WTC11 (cell line): ENCODE data around the gene PDZD7. TPM values are rescaled to one million over a fixed set of nuclear protein-coding genes. Genes with fewer than 3 reads are reported as not detected.

Source experiments
- ATAC-seq: fragments of 200-7000 bp; cut with Tn5 transposase; 2 replicates; pipeline ENCODE4 v1.10.0; 2021; ENCODE audit warnings: mild to moderate bottlenecking, moderate library complexity
- CTCF ChIA-PET: fragments of 300-600 bp; sonication (Branson Sonifier 250); formaldehyde crosslinking; loops from one replicate; lab custom pipeline; 2021; ENCODE audit warnings: antibody characterized with exemption; lab: Charles Lee
- POLR2A ChIA-PET: fragments of 350-600 bp; sonication (Branson Sonifier 250); formaldehyde crosslinking; loops from one replicate; lab custom pipeline; 2021; ENCODE audit warnings: antibody characterized with exemption; lab: Charles Lee
- DNase-seq: peaks from one replicate; pipeline ENCODE4 v3.0.0; 2021; ENCODE audit warnings: low spot score
- H3K27ac Mint-ChIP-seq: 2 replicates; pipeline ENCODE4 v1.8.0; 2021; ENCODE audit warnings: mixed read lengths
- H3K27me3 Mint-ChIP-seq: 2 replicates; pipeline ENCODE4 v1.8.0; 2021; ENCODE audit warnings: low read depth, mild to moderate bottlenecking, moderate library complexity, mixed read lengths
- H3K36me3 Mint-ChIP-seq: 2 replicates; pipeline ENCODE4 v1.8.0; 2021; ENCODE audit warnings: mixed read lengths
- H3K4me1 Mint-ChIP-seq: 2 replicates; pipeline ENCODE4 v1.8.0; 2022; ENCODE audit warnings: mixed read lengths
- H3K4me3 Mint-ChIP-seq: 2 replicates; pipeline ENCODE4 v1.8.0; 2021; ENCODE audit warnings: mild to moderate bottlenecking, moderate library complexity, mixed read lengths
- H3K9me3 Mint-ChIP-seq: 2 replicates; pipeline ENCODE4 v1.8.0; 2021; ENCODE audit warnings: mixed read lengths
- CREB1 ChIP-seq: sonication (generic); formaldehyde crosslinking; IDR thresholded peaks from 2 replicates; pipeline ENCODE4 v1.8.0; 2023; ENCODE audit warnings: mild to moderate bottlenecking, missing genetic modification reagents
- ELF4 ChIP-seq: sonication (generic); formaldehyde crosslinking; IDR thresholded peaks from 2 replicates; pipeline ENCODE4 v1.8.1; 2022; ENCODE audit warnings: low read depth, mild to moderate bottlenecking, moderate library complexity, missing genetic modification reagents
- IRF2 ChIP-seq: sonication (generic); formaldehyde crosslinking; IDR thresholded peaks from 2 replicates; pipeline ENCODE4 v1.8.0; 2022; ENCODE audit warnings: low read depth, missing genetic modification reagents, borderline replicate concordance
- MAX ChIP-seq: sonication (generic); formaldehyde crosslinking; IDR thresholded peaks from 2 replicates; pipeline ENCODE4 v1.8.0; 2022; ENCODE audit warnings: mild to moderate bottlenecking, missing genetic modification reagents
- NFYB ChIP-seq: sonication (generic); formaldehyde crosslinking; conservative IDR thresholded peaks from 2 replicates; pipeline ENCODE4 v1.8.0; 2022; ENCODE audit warnings: low read depth, missing genetic modification reagents
- NR2C2 ChIP-seq: sonication (generic); formaldehyde crosslinking; IDR thresholded peaks from 2 replicates; pipeline ENCODE4 v1.8.0; 2022; ENCODE audit warnings: mild to moderate bottlenecking, missing genetic modification reagents
- PREB ChIP-seq: sonication (generic); formaldehyde crosslinking; IDR thresholded peaks from 2 replicates; pipeline ENCODE4 v1.8.1; 2022; ENCODE audit warnings: mild to moderate bottlenecking, missing genetic modification reagents, moderate library complexity, borderline replicate concordance
- SOX15 ChIP-seq: fragments of 250-450 bp; sonication (Bioruptor Pico); IDR thresholded peaks from 2 replicates; pipeline ENCODE4 v1.9.0; 2021; ENCODE audit warnings: mild to moderate bottlenecking
- ZBTB21 ChIP-seq: sonication (generic); formaldehyde crosslinking; IDR thresholded peaks from 2 replicates; pipeline ENCODE4 v1.8.1; 2023; ENCODE audit warnings: mild to moderate bottlenecking, missing genetic modification reagents, borderline replicate concordance
- ZBTB43 ChIP-seq: sonication (generic); formaldehyde crosslinking; IDR thresholded peaks from 2 replicates; pipeline ENCODE4 v1.8.1; 2023; ENCODE audit warnings: mild to moderate bottlenecking, missing genetic modification reagents
- ZNF281 ChIP-seq: sonication (generic); formaldehyde crosslinking; IDR thresholded peaks from 2 replicates; pipeline ENCODE4 v1.8.0; 2023; ENCODE audit warnings: mild to moderate bottlenecking, missing genetic modification reagents
- ZNF317 ChIP-seq: sonication (generic); formaldehyde crosslinking; IDR thresholded peaks from 2 replicates; pipeline ENCODE4 v1.8.1; 2023; ENCODE audit warnings: low read depth, mild to moderate bottlenecking, moderate library complexity, missing genetic modification reagents, borderline replicate concordance
- ZNF423 ChIP-seq: fragments of 250-450 bp; sonication (Bioruptor Pico); IDR thresholded peaks from 2 replicates; pipeline ENCODE4 v2.1.2; 2022; ENCODE audit warnings: mild to moderate bottlenecking, moderate library complexity
- ZNF425 ChIP-seq: fragments of 250-450 bp; sonication (Bioruptor Pico); conservative IDR thresholded peaks from 2 replicates; pipeline ENCODE4 v1.9.0; 2021; ENCODE audit warnings: mild to moderate bottlenecking
- total RNA-seq: library from RNA; stranded (reverse); gene quantifications from 3 replicates; pipeline ENCODE4 v1.2.3, GENCODE V29; 2021
- TF ChIP-seq, protein P1 (sequence below): fragments of 250-450 bp; sonication (Bioruptor Pico); IDR thresholded peaks from 2 replicates; pipeline ENCODE4 v1.9.0; 2021; ENCODE audit warnings: mild to moderate bottlenecking
- TF ChIP-seq, protein P2 (sequence below): sonication (generic); formaldehyde crosslinking; IDR thresholded peaks from 2 replicates; pipeline ENCODE4 v1.8.1; 2022; ENCODE audit warnings: low read depth, missing genetic modification reagents, borderline replicate concordance
- TF ChIP-seq, protein P3 (sequence below): sonication (generic); formaldehyde crosslinking; IDR thresholded peaks from 2 replicates; pipeline ENCODE4 v1.8.0; 2022; ENCODE audit warnings: missing genetic modification reagents

PDZD7 gene
- total RNA-seq, 1 experiment from 2014 or later: 2.6 TPM

DNA sequence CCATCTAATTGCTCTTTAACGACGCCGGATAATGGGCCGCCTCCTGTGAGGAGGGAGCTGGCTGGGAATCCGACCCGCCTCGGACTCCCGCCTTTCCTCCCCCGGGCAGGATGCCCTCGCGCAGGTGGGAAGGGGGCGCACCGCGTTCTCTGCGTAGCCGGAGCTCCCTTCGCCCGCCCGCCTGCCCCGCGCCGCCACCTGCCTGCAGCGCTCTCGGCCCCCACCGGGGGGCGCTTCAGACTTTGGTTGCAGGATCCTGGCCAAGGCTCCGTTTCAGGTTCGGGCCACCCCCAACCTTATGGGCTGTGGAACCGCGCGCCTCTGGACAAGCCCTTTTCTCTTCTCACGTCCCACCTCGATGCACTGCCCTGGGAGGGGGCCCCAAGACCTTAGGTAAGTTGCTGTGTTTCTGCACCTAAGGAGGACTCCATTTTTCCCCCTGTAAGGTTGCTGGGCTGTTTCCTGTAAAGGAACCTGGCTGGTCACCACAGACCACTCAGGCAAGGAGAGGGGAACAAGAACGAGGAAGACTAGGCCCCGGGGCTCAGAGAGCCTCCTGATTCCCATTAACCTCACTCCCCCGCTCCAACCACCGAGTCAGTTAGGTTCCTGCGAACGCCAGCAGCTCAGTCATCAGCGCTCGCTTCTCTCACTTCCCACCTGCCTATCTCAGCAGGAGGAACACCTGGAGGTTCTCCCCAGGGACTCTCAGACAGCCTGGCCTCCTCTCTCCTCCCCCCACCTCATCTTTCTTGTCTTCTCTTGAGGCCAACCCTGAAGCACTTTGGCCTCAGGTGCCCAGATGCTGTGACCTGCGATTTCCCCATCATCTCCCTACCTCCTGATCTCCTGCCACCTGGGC is 19.5 kb upstream of the PDZD7 start (continued):
- TF ChIP-seq PREB (CRISPR knock-in tag) (no peak), ZBTB43 (CRISPR knock-in tag) (no peak), CREB1 (no peak), ELF4 (CRISPR knock-in tag) (no peak), ZNF423 (CRISPR knock-in tag) (peak; percentile 72), ZNF317 (CRISPR knock-in tag) (no peak), ZBTB21 (CRISPR knock-in tag) (no peak), SOX15 (CRISPR knock-in tag) (no peak), IRF2 (CRISPR knock-in tag) (no peak), ZNF425 (CRISPR knock-in tag) (no peak), NR2C2 (CRISPR knock-in tag) (no peak), NFYB (no peak)
- TF ChIP-seq, protein P1, sequence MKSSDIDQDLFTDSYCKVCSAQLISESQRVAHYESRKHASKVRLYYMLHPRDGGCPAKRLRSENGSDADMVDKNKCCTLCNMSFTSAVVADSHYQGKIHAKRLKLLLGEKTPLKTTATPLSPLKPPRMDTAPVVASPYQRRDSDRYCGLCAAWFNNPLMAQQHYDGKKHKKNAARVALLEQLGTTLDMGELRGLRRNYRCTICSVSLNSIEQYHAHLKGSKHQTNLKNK (CRISPR knock-in tag): no peak
- TF ChIP-seq, protein P2, sequence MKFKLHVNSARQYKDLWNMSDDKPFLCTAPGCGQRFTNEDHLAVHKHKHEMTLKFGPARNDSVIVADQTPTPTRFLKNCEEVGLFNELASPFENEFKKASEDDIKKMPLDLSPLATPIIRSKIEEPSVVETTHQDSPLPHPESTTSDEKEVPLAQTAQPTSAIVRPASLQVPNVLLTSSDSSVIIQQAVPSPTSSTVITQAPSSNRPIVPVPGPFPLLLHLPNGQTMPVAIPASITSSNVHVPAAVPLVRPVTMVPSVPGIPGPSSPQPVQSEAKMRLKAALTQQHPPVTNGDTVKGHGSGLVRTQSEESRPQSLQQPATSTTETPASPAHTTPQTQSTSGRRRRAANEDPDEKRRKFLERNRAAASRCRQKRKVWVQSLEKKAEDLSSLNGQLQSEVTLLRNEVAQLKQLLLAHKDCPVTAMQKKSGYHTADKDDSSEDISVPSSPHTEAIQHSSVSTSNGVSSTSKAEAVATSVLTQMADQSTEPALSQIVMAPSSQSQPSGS (CRISPR knock-in tag): no peak
- TF ChIP-seq, all 79 proteins: peak for 9

- Mint-ChIP-seq H3K4me3 (peak overlapping the region; percentile 73), H3K4me1 (peaks cover 47% of the 10 kb centered on the region), H3K27me3 (peaks cover 88% of the 10 kb centered on the region), H3K9me3 (no peaks in the 10 kb centered on the region), H3K36me3 (no peaks in the 10 kb centered on the region), H3K27ac (no peak overlapping the region)
- POLR2A ChIA-PET: interaction anchor here (1.4 kb wide), 1 partner anchor 10 kb away, joined by 3 read pairs; no protein-coding TSS in a partner anchor
- CTCF ChIA-PET: interaction anchor here (0.6 to 10.4 kb wide), 15 partner anchors 9 to 244 kb away, joined by 3 to 405 read pairs (median 35); partner anchors contain the start of genes KAZALD1, PDZD7 and SFXN3
- TF ChIP-seq MAX (CRISPR knock-in tag): peak; percentile 33; the same call in 1 of the 2 replicates
- TF ChIP-seq, protein P3, sequence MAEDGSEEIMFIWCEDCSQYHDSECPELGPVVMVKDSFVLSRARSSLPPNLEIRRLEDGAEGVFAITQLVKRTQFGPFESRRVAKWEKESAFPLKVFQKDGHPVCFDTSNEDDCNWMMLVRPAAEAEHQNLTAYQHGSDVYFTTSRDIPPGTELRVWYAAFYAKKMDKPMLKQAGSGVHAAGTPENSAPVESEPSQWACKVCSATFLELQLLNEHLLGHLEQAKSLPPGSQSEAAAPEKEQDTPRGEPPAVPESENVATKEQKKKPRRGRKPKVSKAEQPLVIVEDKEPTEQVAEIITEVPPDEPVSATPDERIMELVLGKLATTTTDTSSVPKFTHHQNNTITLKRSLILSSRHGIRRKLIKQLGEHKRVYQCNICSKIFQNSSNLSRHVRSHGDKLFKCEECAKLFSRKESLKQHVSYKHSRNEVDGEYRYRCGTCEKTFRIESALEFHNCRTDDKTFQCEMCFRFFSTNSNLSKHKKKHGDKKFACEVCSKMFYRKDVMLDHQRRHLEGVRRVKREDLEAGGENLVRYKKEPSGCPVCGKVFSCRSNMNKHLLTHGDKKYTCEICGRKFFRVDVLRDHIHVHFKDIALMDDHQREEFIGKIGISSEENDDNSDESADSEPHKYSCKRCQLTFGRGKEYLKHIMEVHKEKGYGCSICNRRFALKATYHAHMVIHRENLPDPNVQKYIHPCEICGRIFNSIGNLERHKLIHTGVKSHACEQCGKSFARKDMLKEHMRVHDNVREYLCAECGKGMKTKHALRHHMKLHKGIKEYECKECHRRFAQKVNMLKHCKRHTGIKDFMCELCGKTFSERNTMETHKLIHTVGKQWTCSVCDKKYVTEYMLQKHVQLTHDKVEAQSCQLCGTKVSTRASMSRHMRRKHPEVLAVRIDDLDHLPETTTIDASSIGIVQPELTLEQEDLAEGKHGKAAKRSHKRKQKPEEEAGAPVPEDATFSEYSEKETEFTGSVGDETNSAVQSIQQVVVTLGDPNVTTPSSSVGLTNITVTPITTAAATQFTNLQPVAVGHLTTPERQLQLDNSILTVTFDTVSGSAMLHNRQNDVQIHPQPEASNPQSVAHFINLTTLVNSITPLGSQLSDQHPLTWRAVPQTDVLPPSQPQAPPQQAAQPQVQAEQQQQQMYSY (CRISPR knock-in tag): 0 out of 2 replicates have a peak, but pooled peaks have one; percentile 40
- TF ChIP-seq ZNF281 (CRISPR knock-in tag): no peak
- DNase-seq (peak; percentile 76), ATAC-seq (peak; percentile 44)
Measured at GRCh38 chr10:101047961-101048892, 17.3 kb upstream of the PDZD7 start.
